ENCODE measurements around the gene IDH3A.

DNA sequence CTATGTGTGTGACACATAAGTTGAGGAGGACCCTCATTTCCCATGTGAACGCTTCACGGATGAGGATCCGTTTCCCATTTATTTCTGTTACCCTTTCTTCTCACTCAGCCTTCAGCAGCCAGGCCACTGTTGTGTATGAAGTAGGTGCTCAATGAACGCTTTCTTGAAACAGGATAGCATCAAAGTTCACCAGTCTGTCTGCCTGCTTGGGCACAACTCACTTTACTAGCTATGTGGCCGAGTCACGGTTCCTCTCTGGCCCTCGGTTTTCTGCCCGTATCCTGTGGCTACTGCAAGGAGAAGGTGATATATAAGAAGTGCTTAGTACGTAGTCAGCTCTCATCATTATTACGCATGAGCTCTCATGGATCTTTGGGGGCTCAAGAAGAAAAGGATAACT lies 62.8 kb downstream of the IDH3A start:
- TF ChIP-seq, protein P1, sequence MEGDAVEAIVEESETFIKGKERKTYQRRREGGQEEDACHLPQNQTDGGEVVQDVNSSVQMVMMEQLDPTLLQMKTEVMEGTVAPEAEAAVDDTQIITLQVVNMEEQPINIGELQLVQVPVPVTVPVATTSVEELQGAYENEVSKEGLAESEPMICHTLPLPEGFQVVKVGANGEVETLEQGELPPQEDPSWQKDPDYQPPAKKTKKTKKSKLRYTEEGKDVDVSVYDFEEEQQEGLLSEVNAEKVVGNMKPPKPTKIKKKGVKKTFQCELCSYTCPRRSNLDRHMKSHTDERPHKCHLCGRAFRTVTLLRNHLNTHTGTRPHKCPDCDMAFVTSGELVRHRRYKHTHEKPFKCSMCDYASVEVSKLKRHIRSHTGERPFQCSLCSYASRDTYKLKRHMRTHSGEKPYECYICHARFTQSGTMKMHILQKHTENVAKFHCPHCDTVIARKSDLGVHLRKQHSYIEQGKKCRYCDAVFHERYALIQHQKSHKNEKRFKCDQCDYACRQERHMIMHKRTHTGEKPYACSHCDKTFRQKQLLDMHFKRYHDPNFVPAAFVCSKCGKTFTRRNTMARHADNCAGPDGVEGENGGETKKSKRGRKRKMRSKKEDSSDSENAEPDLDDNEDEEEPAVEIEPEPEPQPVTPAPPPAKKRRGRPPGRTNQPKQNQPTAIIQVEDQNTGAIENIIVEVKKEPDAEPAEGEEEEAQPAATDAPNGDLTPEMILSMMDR (IDR thresholded peaks at IDR 0.05): no peak
- no peak for TF ChIP-seq POLR2A (IDR thresholded peaks at IDR 0.05)
